Right ventricle myocardium inferior (tissue), 1 donor: ENCODE measurements around the gene TPRKB. TPM values are rescaled to one million over a fixed set of nuclear protein-coding genes. Genes with fewer than 3 reads are reported as not detected.
A peak's percentile ranks its signal among the peaks of the same experiment; 100 is the strongest.
"Not testable (repeated sequence)": the region's sequence is repeated elsewhere in the genome, so short reads cannot be mapped to it uniquely, and the experiment has no call there.

Experiments
- ATAC-seq: fragments of 200-7000 bp; cut with Tn5 transposase; one replicate; pipeline ENCODE4 v1.9.1; 2020; ENCODE audit warnings: mild to moderate bottlenecking, moderate library complexity
- DNase-seq: peaks from one replicate; pipeline ENCODE4 v3.0.0; 2021; ENCODE audit errors: missing footprints
- intact Hi-C: fragments of 100-400 bp; cut with DNase I; formaldehyde crosslinking; loops from one replicate; pipeline ENCODE4 v1.11.0; 2022
- total RNA-seq: library from RNA; stranded (reverse); fragmentation: NEBNext Ultra II Directional; extraction: Animal tissue kit (Norgen Biotek cat#: 25700); gene quantifications from one replicate; pipeline ENCODE4 v1.2.1, GENCODE V29; 2021
- donor health status: DM: no; HTN: yes; CAD: no; lungs with severe emphysema.

Gene TPRKB
- total RNA-seq, 1 donor from 2014 or later: 45.9 TPM

DNA sequence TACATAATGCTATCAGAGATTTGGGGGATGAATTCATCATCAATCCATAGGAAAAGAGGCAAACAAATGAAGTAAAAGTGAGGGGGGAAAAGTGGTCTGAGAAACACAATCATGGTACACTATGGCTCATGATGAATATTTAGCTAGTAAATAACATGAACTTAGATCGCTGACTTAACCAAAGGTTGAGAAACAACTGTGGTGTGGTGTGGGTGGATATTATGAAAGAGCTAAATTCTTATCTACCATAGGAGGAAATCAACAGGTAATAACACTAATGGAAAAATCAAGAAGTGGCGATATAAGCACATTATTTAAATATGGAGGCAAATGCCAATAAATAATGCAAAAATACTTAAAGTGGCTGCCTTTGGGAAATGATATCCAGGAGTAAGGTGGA, 12.2 kb upstream of the TPRKB start:
- DNase-seq (no peak), ATAC-seq (no peak)
- intact Hi-C loops: no loop called here

DNA sequence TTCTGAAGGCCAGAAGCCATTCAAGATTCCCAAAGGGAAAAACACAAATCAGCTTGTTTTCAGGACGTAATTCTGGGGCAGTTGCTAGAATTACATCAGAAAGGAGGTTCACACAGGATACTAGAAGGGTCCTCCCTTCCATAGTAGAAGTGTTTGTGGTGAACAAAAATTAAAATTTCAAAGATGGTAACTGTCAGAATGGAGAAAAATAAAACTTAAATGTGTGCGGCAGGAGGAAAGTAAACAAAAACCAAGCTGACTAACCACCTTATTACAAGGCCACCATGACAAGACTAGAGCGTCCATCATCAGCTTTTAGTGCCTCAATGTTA, 9.7 kb upstream of the TPRKB start:
- ATAC-seq: no peak
- intact Hi-C loops: no loop called here

GRCh38 chr2:73746015-73746876, 9.1 kb upstream of the TPRKB start:
- intact Hi-C loops: no loop called here

More for the DNA sequence above, 9.7 kb upstream of the TPRKB start:
- no peak for DNase-seq

DNA sequence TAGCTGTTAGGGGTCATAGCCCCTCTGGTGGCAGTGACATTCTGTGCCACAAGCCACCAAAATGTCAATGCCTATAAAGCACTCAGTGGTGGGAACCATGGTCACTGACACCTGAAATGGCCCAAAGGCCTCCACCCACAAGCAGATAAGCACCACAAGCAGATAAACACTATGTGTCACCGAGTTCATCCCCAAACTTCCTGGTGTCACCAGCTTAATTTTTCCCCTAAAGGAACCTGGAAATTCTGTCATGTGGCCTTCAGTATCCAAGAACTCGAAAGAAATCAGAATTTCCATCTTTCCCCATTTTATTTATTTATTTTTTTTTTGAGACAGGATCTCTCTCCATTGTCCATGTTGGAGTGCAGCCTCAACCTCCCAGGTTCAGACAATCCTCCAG, 3.6 kb upstream of the TPRKB start:
- ATAC-seq (no peak), DNase-seq (no peak)
- intact Hi-C loops: no loop called here

More at GRCh38 chr2:73746015-73746876, 9.1 kb upstream of the TPRKB start:
- ATAC-seq (no peak), DNase-seq (no peak)

DNA sequence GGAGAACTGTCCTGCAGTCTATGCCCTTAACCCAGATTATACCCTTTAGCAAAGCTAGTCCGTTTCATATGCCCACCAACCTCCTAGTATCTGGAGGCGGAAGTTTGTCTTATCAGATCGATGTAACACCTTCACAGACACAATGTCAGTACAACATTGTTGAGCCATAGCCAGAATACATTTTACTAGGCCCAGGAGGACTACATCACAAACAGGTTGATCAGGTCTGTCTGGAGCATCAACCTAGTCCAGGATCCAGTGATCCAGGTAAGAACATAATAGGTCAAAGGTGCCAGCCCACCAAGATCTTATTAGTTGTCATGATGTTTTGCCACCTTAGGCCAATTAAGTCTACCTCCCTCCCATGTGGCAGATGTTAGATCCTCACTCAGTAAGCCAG, 2.0 kb upstream of the TPRKB start:
- ATAC-seq: no peak
- DNase-seq: no peak
- intact Hi-C loops: loop anchor here (10.0 kb wide), 1 partner anchor 46 kb away; the partner anchor contains the start of genes C2orf78 and DUSP11

GRCh38 chr2:73736378-73736777, 767 bp downstream of the TPRKB start:
- ATAC-seq (no peak), DNase-seq (no peak)
- intact Hi-C loops: loop anchor here (10.0 kb wide), 1 partner anchor 48 kb away; the partner anchor contains the start of genes C2orf78 and DUSP11

GRCh38 chr2:73730810-73731209, 6.3 kb downstream of the TPRKB start:
- peak; percentile 74 for DNase-seq
- intact Hi-C loops: loop anchor here (10.0 kb wide), 1 partner anchor 54 kb away; the partner anchor contains the start of genes C2orf78 and DUSP11

DNA sequence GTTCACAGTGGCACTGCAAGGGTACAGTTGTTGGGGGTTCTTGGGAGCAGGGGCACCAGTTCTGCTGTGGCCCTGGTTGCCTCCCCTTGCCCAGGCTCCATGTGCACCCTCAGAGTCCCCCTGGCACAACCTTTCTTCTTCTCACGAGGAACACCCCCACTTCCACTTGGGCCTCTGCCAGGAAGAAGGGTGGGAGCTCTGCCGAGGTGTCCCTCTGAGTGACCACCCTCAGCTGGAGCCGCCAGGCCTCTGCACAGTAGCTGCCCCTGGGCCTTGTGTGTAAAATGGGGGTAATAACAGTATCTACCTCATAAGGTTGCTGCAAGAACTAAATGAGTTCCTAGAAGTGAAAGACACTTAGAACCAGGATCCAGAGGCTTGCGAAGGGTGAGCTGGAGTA, 8.4 kb downstream of the TPRKB start:
- no peak for ATAC-seq
- DNase-seq: no peak
- intact Hi-C loops: no loop called here

More at GRCh38 chr2:73730810-73731209, 6.3 kb downstream of the TPRKB start:
- peak; percentile 96 for ATAC-seq

DNA sequence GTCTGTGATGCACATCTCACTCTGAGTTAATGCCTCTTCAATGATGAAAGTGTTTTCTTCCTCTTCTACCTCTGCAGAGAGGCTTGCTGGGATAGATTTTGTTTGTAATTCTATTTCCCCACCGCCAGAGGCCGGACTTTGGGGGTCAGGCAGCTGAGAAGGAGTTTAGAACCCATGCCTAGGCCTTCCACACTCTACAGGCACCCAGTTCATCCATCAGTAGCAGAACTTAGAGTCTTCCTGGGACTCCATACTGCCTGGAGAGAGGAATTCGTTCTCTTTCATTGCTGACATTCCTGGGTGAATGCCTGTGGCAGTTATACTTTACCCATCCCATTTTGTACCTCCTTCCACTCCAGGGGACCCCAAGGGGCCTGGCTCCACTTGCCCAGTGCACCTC, 9.1 kb downstream of the TPRKB start:
- no peak for ATAC-seq
- no peak for DNase-seq
- intact Hi-C loops: no loop called here

DNA sequence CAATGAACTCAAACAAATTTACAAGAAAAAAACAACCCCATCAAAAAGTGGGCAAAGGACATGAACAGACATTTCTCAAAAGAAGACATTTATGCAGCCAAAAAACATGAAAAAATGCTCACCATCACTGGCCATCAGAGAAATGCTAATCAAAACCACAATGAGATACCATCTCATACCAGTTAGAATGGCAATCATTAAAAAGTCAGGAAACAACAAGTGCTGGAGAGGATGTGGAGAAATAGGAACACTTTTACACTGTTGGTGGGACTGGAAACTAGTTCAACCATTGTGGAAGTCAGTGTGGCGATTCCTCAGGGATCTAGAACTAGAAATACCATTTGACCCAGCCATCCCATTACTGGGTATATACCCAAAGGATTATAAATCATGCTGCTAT, 10.5 kb downstream of the TPRKB start:
- DNase-seq, intact Hi-C loops, ATAC-seq: not testable (repeated sequence)

DNA sequence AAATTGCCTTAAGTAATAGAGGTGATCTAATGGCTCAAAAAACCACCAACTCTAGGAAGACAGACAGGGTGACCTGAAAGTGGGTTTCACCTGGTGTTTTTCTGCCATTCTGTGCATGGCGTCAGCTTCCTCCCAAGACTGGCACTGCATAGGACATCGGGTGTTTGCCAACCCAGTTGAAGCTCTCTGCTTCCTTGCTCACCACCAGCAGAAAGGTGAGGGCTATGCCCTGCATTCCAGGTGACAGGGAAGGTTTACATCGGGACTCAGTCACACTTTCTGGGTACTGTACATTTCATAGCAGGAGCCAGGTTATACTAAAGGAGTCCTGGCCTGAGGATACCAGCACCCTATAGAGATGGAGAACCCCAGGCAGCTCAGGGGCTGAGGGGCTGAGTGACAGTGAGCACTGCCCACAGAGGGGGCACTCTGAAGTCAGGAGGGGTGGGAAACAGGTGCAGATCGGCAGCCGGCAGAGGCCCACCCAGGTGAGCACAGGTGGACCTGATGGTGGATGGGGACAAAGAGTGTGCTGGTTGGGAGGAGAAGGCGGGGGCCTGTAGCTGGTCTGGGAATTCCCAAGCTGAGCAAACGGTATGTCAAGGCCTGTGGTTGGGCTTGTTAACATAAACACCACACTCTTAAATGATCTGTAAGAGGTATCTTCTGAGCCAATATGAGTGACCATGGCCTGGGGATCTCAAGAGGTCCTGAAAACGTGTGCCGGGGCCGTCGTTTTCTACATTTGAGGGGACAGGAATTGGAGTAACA, 18.1 kb downstream of the TPRKB start:
- no peak for DNase-seq
- no peak for ATAC-seq
- intact Hi-C loops: no loop called here

DNA sequence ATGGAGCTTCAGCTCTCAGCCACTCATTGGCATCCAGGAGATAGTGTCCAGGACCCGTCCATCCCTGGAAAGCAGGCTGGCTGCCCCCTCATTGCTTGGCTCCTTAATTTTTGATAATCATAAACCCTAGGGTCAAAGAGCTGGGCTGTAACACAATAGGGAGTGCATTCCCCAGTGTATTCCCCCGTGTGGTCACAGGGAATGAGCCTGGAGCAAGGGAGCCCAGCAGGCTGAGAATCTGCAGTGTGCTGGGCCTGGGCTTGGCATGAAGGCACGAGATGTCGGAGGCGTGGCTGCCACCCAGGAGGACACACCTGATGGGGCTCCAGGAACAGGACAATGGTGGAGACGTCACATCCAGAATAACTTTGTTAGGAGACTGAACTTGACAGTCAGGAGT, 18.7 kb downstream of the TPRKB start:
- ATAC-seq: no peak
- intact Hi-C loops: no loop called here
- no peak for DNase-seq

DNA sequence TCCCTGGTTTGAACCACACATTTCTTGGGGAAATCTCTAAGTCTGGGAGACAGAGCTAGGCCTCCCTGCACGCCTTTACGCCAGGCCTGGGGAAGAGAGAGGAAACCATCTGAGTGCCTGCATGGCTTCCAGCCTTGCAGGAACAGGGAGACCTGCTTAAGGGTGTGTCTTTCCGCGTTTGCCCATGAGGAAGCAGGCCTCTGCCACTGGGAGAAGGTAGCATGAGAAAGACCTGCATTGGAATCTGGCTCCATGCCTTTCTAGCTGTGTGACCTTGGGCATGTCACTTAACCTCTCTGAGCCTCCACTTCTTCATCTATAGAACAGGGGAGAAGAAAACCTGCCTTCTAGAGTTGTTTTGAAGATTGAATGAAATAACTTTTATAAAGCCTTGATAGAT, 19.4 kb downstream of the TPRKB start:
- DNase-seq, ATAC-seq, intact Hi-C loops: not testable (repeated sequence)

GRCh38 chr2:73717251-73717606, 19.9 kb downstream of the TPRKB start:
- peak; percentile 16 for ATAC-seq

GRCh38 chr2:73716543-73717250, 20.4 kb downstream of the TPRKB start:
- ATAC-seq: peak; percentile 39
- no peak for DNase-seq
- intact Hi-C loops: no loop called here

More at GRCh38 chr2:73717251-73717606, 19.9 kb downstream of the TPRKB start:
- intact Hi-C loops: no loop called here
- no peak for DNase-seq

DNA sequence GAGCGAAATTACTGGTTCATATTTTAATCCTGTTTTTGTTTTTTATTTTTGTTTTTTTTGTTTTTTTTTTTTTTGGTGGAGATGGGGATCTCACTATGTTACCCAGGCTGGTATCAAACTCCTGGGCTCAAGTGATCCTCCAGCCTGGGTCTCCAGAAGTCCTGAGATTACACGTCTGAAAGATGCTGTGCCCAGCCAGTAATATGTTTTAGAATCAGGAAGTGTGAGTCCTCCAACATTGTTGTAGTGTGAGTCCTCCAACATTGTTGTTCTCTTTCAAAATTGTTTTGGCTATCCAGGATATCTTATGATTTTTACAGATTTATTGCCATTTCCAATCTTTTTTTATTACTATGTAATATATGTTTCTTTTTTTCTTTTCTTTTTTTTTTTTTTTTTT, 23.1 kb downstream of the TPRKB start:
- DNase-seq (no peak), ATAC-seq (no peak)
- intact Hi-C loops: no loop called here

DNA sequence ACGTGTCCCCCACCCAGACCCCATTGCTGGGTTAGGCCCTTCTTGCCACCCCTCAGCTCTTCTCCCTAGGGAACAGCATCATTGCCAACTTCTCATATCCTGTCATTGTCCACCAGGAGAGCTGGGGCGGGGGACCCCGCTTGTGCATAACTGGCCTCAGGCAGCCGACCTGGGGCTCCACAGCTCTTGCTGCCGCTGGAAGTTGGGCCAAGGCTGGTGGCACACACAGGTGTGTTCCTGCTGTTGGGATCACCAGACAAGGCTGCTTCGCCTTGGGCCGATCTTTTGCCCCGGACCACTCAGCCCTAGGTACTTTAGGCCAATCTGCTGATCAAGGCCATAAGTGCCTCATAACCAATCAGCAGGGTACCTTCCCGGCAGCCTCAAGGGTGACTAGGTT, 28.6 kb downstream of the TPRKB start:
- DNase-seq (no peak), ATAC-seq (no peak)
- intact Hi-C loops: no loop called here

DNA sequence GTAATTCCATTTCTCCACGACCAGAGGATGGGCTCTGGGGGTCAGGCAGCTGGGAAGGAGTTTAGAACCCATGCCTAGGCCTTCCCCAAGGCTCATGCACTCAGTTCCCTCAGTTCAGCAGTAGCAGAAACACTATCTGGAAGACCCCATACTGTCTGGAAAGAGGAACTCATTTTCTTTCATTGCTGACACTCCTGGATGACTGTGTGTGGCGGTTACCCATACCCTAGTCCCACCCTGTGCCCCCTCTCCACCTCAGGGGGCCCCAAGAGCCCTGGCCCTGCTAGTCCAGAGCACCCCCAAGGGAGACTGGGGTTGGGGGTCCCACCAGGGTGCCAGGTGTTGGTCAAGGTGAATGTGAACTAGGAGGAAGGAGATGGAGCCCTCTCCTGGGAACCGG, 29.5 kb downstream of the TPRKB start:
- intact Hi-C loops: no loop called here
- ATAC-seq: no peak
- no peak for DNase-seq

- intact Hi-C loops: no loop called here
- ATAC-seq: no peak
- no peak for DNase-seq
Observed at GRCh38 chr2:73707058-73707457, 30.1 kb downstream of the TPRKB start.
